Stimulated activated CD4-positive, alpha-beta T cell treated with anti-CD3 and anti-CD28 coated beads, Interleukin-12 subunit alpha, Interleukin-12 subunit beta, amount 100 ng/mL, for 4 hours (primary cell): ENCODE measurements around the gene CRYBG3.
"Not testable (repeated sequence)": the region's sequence is repeated elsewhere in the genome, so short reads cannot be mapped to it uniquely, and the experiment has no call there.

Experiments used
- DNase-seq: peaks from one replicate; pipeline ENCODE4 v3.0.0-alpha.2; 2020

CRYBG3 gene

GRCh38 chr3:97901313-97902248 lies 79.8 kb downstream of the CRYBG3 start:
- DNase-seq, result no peak

GRCh38 chr3:97909830-97910229 lies 88.0 kb downstream of the CRYBG3 start:
- not testable (repeated sequence) for DNase-seq

GRCh38 chr3:97910236-97910831 lies 88.5 kb downstream of the CRYBG3 start:
- not testable (repeated sequence) for DNase-seq

- no peak for DNase-seq
Observed at GRCh38 chr3:97910931-97911351, 89.1 kb downstream of the CRYBG3 start.

GRCh38 chr3:97911459-97911858 lies 89.6 kb downstream of the CRYBG3 start:
- DNase-seq, result no peak

- DNase-seq, result no peak
Observed at GRCh38 chr3:97914388-97914787, 92.6 kb downstream of the CRYBG3 start.

GRCh38 chr3:97916576-97916975 lies 94.8 kb downstream of the CRYBG3 start:
- no peak for DNase-seq

GRCh38 chr3:97917813-97918536 lies 96.2 kb downstream of the CRYBG3 start:
- DNase-seq, result no peak

GRCh38 chr3:97927704-97928103 lies 105.9 kb downstream of the CRYBG3 start:
- no peak for DNase-seq

- DNase-seq, result no peak
Observed at GRCh38 chr3:97928986-97929385, 107.2 kb downstream of the CRYBG3 start.

- DNase-seq, result no peak
Observed at GRCh38 chr3:97930018-97930417, 108.2 kb downstream of the CRYBG3 start.

- DNase-seq, result no peak
Observed at GRCh38 chr3:97931218-97931617, 109.4 kb downstream of the CRYBG3 start.

- no peak for DNase-seq
Observed at GRCh38 chr3:97932387-97932801, 110.6 kb downstream of the CRYBG3 start.

GRCh38 chr3:97934980-97935695 lies 113.3 kb downstream of the CRYBG3 start:
- no peak for DNase-seq

GRCh38 chr3:97935842-97936241 lies 114.0 kb downstream of the CRYBG3 start:
- DNase-seq, result no peak

GRCh38 chr3:97937205-97937604 lies 115.4 kb downstream of the CRYBG3 start:
- no peak for DNase-seq

- DNase-seq, result no peak
Observed at GRCh38 chr3:97938444-97938843, 116.6 kb downstream of the CRYBG3 start.

- DNase-seq, result no peak
Observed at GRCh38 chr3:97939401-97939800, 117.6 kb downstream of the CRYBG3 start.

- DNase-seq, result no peak
Observed at GRCh38 chr3:97940034-97940433, 118.2 kb downstream of the CRYBG3 start.

- no peak for DNase-seq
Observed at GRCh38 chr3:97942801-97943546, 121.2 kb downstream of the CRYBG3 start.

- no peak for DNase-seq
Observed at GRCh38 chr3:97948351-97949109, 126.7 kb downstream of the CRYBG3 start.
